ENCODE data around the gene DOHH. TPM values are rescaled to one million over a fixed set of nuclear protein-coding genes. Genes with fewer than 3 reads are reported as not detected.

The DOHH gene
- total and polyA plus RNA-seq, 2 experiments from 2014 or later: 19.0 to 34.7 TPM

DNA sequence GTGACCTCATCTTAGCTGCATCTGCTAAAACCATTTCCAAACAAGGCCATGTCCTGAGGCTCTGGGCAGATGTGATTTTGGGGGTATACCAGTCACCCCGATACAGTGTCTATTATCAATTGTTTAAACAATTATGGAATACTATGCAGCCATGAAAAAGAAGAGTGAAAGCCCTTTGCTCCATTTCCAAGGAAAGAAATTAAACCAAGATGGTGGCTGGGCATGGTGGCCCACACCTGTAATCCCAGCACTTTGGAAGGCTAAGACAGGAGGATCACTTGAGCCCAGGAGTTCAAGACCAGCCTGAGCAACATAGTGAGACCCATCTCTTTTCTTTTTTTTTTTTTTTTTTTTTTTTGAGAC, 39.3 kb upstream of the DOHH start:
- Histone ChIP-seq H3K27ac (ENCODE audit: low read depth) (no peak overlapping the region), H3K9me2 (ENCODE audit: insufficient read depth) (no peaks in the 10 kb centered on the region), H3K79me2 (replicated peaks; ENCODE audit: insufficient read depth) (no peaks in the 10 kb centered on the region), H3K27me3 (ENCODE audit: insufficient read depth) (no peaks in the 10 kb centered on the region), H3F3A (replicated peaks; ENCODE audit: low read depth) (peaks cover 7% of the 10 kb centered on the region; the same call in 1 of the 2 replicates), H3K4me2 (no peak overlapping the region), H3K4me1 (ENCODE audit: insufficient read depth) (no peaks in the 10 kb centered on the region), H4K20me1 (replicated peaks; ENCODE audit: insufficient read depth) (no peaks in the 10 kb centered on the region; the same call in 1 of the 2 replicates), H3K4me3 (no peak overlapping the region), H3K36me3 (ENCODE audit: insufficient read depth) (no peaks in the 10 kb centered on the region), H2AFZ (no peak overlapping the region)
- Mint-ChIP-seq H3K27me3 (ENCODE audit: insufficient read depth, low read depth, poor library complexity) (peaks cover 20% of the 10 kb centered on the region), H3K4me1 (peaks cover 10% of the 10 kb centered on the region; the same call in 2 of the 3 replicates), H3K36me3 (ENCODE audit: low read depth) (peaks cover 19% of the 10 kb centered on the region), H3K4me3 (no peak overlapping the region; the same call in 2 of the 3 replicates), H3K9me3 (0 out of 3 replicates have a peak, but pooled peaks cover 3% of the 10 kb centered on the region), H3K27ac (no peak overlapping the region; the same call in 1 of the 2 replicates)
- peak; percentile 33; the same call in 1 of the 2 replicates for TF ChIP-seq POLR2AphosphoS5 (IDR thresholded peaks at IDR 0.05; ENCODE audit: low read depth)
- no peak for TF ChIP-seq CREB1 (CRISPR knock-in tag; IDR thresholded peaks at IDR 0.05; ENCODE audit: low read depth)
- ATAC-seq (no peak), DNase-seq (ENCODE audit: low spot score) (no peak)

GRCh38 chr19:3538965-3539755, 38.7 kb upstream of the DOHH start, which contains the start of gene TEKTIP1:
TSS of gene TEKTIP1 (plus strand) at chr19:3539174. CDS start at chr19:3539178, 4 bp downstream.
- Histone ChIP-seq H3K27ac (ENCODE audit: low read depth) (no peak within 1 kb of the TSS), H3K9me2 (ENCODE audit: insufficient read depth) (no peaks in the 10 kb centered on the region), H3K79me2 (replicated peaks; ENCODE audit: insufficient read depth) (no peaks in the 10 kb centered on the region), H2AFZ (no peak within 1 kb of the TSS), H3K27me3 (ENCODE audit: insufficient read depth) (no peaks in the 10 kb centered on the region), H3K4me3 (no peak within 1 kb of the TSS), H3F3A (replicated peaks; ENCODE audit: low read depth) (peaks cover 7% of the 10 kb centered on the region; the same call in 1 of the 2 replicates), H4K20me1 (replicated peaks; ENCODE audit: insufficient read depth) (no peaks in the 10 kb centered on the region; the same call in 1 of the 2 replicates), H3K36me3 (ENCODE audit: insufficient read depth) (no peaks in the 10 kb centered on the region), H3K4me2 (peak within 1 kb of the TSS; percentile 26; the same call in 1 of the 2 replicates), H3K4me1 (ENCODE audit: insufficient read depth) (no peaks in the 10 kb centered on the region)
- no peak within 1 kb of the TSS; the same call in 2 of the 3 replicates for H3K4me3 Mint-ChIP-seq
- TF ChIP-seq ZNF114 (CRISPR knock-in tag; IDR thresholded peaks at IDR 0.05) (no peak), POLR2AphosphoS5 (IDR thresholded peaks at IDR 0.05; ENCODE audit: low read depth) (no peak), NANOG (IDR thresholded peaks at IDR 0.05; ENCODE audit: borderline replicate concordance) (no peak), ZNF331 (CRISPR knock-in tag; IDR thresholded peaks at IDR 0.05; ENCODE audit: low read depth) (no peak)
- 0 out of 3 replicates have a peak, but pooled peaks cover 3% of the 10 kb centered on the region for H3K9me3 Mint-ChIP-seq
- peak; percentile 56 for ATAC-seq
- H3K27ac Mint-ChIP-seq: no peak within 1 kb of the TSS; the same call in 1 of the 2 replicates
- H3K27me3 Mint-ChIP-seq (ENCODE audit: insufficient read depth, low read depth, poor library complexity): peaks cover 23% of the 10 kb centered on the region
- peak; percentile 51 for DNase-seq (ENCODE audit: low spot score)
- H3K36me3 Mint-ChIP-seq (ENCODE audit: low read depth): peaks cover 24% of the 10 kb centered on the region
- H3K4me1 Mint-ChIP-seq: peaks cover 10% of the 10 kb centered on the region; the same call in 2 of the 3 replicates

- peak; percentile 48 for ATAC-seq
- no peak overlapping the region for H3K27ac Mint-ChIP-seq
- no peak overlapping the region for H3K4me3 Mint-ChIP-seq
- TF ChIP-seq EZH2phosphoT487 (IDR thresholded peaks at IDR 0.05; ENCODE audit: unreplicated experiment) (no peak), NANOG (IDR thresholded peaks at IDR 0.05; ENCODE audit: borderline replicate concordance) (no peak), CTCF (conservative IDR thresholded peaks at IDR 0.05; ENCODE audit: low read depth in 2 of 2) (peak in 1 of 2 experiments; percentile 28; a peak in 2 of 4 replicates), JUNB (IDR thresholded peaks at IDR 0.05; ENCODE audit: unreplicated experiment) (no peak), POLR2AphosphoS5 (IDR thresholded peaks at IDR 0.05; ENCODE audit: low read depth) (0 out of 2 replicates have a peak, but pooled peaks have one; percentile 31), STAT1 (IDR thresholded peaks at IDR 0.05; ENCODE audit: unreplicated experiment) (no peak)
- TF ChIP-seq, protein P1, sequence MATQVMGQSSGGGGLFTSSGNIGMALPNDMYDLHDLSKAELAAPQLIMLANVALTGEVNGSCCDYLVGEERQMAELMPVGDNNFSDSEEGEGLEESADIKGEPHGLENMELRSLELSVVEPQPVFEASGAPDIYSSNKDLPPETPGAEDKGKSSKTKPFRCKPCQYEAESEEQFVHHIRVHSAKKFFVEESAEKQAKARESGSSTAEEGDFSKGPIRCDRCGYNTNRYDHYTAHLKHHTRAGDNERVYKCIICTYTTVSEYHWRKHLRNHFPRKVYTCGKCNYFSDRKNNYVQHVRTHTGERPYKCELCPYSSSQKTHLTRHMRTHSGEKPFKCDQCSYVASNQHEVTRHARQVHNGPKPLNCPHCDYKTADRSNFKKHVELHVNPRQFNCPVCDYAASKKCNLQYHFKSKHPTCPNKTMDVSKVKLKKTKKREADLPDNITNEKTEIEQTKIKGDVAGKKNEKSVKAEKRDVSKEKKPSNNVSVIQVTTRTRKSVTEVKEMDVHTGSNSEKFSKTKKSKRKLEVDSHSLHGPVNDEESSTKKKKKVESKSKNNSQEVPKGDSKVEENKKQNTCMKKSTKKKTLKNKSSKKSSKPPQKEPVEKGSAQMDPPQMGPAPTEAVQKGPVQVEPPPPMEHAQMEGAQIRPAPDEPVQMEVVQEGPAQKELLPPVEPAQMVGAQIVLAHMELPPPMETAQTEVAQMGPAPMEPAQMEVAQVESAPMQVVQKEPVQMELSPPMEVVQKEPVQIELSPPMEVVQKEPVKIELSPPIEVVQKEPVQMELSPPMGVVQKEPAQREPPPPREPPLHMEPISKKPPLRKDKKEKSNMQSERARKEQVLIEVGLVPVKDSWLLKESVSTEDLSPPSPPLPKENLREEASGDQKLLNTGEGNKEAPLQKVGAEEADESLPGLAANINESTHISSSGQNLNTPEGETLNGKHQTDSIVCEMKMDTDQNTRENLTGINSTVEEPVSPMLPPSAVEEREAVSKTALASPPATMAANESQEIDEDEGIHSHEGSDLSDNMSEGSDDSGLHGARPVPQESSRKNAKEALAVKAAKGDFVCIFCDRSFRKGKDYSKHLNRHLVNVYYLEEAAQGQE (IDR thresholded peaks at IDR 0.05; ENCODE audit: unreplicated experiment): no peak
Measured at GRCh38 chr19:3538258-3538929, 37.9 kb upstream of the DOHH start.

More at GRCh38 chr19:3538258-3538929, 37.9 kb upstream of the DOHH start:
- H3K9me3 Mint-ChIP-seq: 0 out of 3 replicates have a peak, but pooled peaks cover 3% of the 10 kb centered on the region
- H3K79me2 ChIP-seq (replicated peaks; ENCODE audit: insufficient read depth): no peaks in the 10 kb centered on the region
- H3K27ac ChIP-seq (ENCODE audit: low read depth): no peak overlapping the region
- H4K20me1 ChIP-seq (replicated peaks; ENCODE audit: insufficient read depth): no peaks in the 10 kb centered on the region; the same call in 1 of the 2 replicates
- H3K27me3 ChIP-seq (ENCODE audit: insufficient read depth): no peaks in the 10 kb centered on the region
- peaks cover 23% of the 10 kb centered on the region for H3K27me3 Mint-ChIP-seq (ENCODE audit: insufficient read depth, low read depth, poor library complexity)
- no peaks in the 10 kb centered on the region for H3K36me3 ChIP-seq (ENCODE audit: insufficient read depth)
- DNase-seq (ENCODE audit: low spot score): no peak
- H3F3A ChIP-seq (replicated peaks; ENCODE audit: low read depth): peaks cover 7% of the 10 kb centered on the region; the same call in 1 of the 2 replicates
- H3K36me3 Mint-ChIP-seq (ENCODE audit: low read depth): peaks cover 28% of the 10 kb centered on the region
- H2AFZ ChIP-seq: no peak overlapping the region
- no peak overlapping the region for H3K4me3 ChIP-seq
- peak overlapping the region; percentile 26; the same call in 1 of the 2 replicates for H3K4me2 ChIP-seq
- peaks cover 10% of the 10 kb centered on the region; the same call in 2 of the 3 replicates for H3K4me1 Mint-ChIP-seq
- H3K4me1 ChIP-seq (ENCODE audit: insufficient read depth): no peaks in the 10 kb centered on the region
- no peaks in the 10 kb centered on the region for H3K9me2 ChIP-seq (ENCODE audit: insufficient read depth)
